Keratinocyte (primary cell): ENCODE results near the gene HUS1. TPM values are rescaled to one million over a fixed set of nuclear protein-coding genes. Genes with fewer than 3 reads are reported as not detected.

Experiments
- DNase-seq: peaks from one replicate; pipeline ENCODE4 v3.0.0-alpha.2; 2011; ENCODE audit warnings: low read depth, missing footprints, low spot score
- FAIRE-seq: peaks from 2 replicates; lab custom pipeline; 2011; peaks lifted over from hg19 to GRCh38; lab: Jason Lieb, UNC
- H2AFZ ChIP-seq: 2 replicates; pipeline ENCODE4 v1.6.0; 2012; ENCODE audit warnings: low read length, control low read depth, inconsistent platforms; ENCODE audit not compliant: control insufficient read depth
- H3K27ac ChIP-seq: 2 replicates; pipeline ENCODE4 v1.5.1; 2011; ENCODE audit warnings: low read length; ENCODE audit not compliant: control insufficient read depth, insufficient read depth
- H3K27me3 ChIP-seq: 3 replicates; pipeline ENCODE4 v1.6.0; 2011; ENCODE audit warnings: low read length; ENCODE audit not compliant: control insufficient read depth, insufficient read depth; ENCODE audit errors: extremely low read depth
- H3K36me3 ChIP-seq, 2 experiments: 2 replicates in 1 of 2; 3 replicates in 1 of 2; pipeline ENCODE4 v1.5.1; 2011; ENCODE audit warnings: low read length in 2 of 2, mild to moderate bottlenecking in 1 of 2; ENCODE audit not compliant: control insufficient read depth in 2 of 2, insufficient read depth in 2 of 2; ENCODE audit errors: extremely low read depth in 1 of 2
- H3K4me1 ChIP-seq: 3 replicates; pipeline ENCODE4 v1.5.1; 2011; ENCODE audit warnings: low read length; ENCODE audit not compliant: control insufficient read depth, insufficient read depth; ENCODE audit errors: extremely low read depth
- H3K4me2 ChIP-seq: 3 replicates; pipeline ENCODE4 v1.6.0; 2011; ENCODE audit warnings: low read depth, low read length; ENCODE audit not compliant: control insufficient read depth, insufficient read depth; ENCODE audit errors: extremely low read depth
- H3K4me3 ChIP-seq, 3 experiments: fragments of 200-600 bp in 1 of 3; sonication (generic) in 1 of 3; 2 replicates in 2 of 3; 3 replicates in 1 of 3; pipeline ENCODE4 v1.5.1; 2011 to 2016; ENCODE audit warnings: low read length in 3 of 3, mild to moderate bottlenecking in 3 of 3, control low read depth in 2 of 3, inconsistent platforms in 1 of 3, low read depth in 1 of 3, mixed read lengths in 1 of 3, mixed run types in 1 of 3, moderate library complexity in 1 of 3; ENCODE audit not compliant: control insufficient read depth in 2 of 3, insufficient read depth in 2 of 3; ENCODE audit errors: extremely low read depth in 1 of 3
- H3K79me2 ChIP-seq: 2 replicates; pipeline ENCODE4 v1.6.0; 2012; ENCODE audit warnings: low read length; ENCODE audit not compliant: control insufficient read depth, insufficient read depth
- H3K9ac ChIP-seq: 3 replicates; pipeline ENCODE4 v1.6.0; 2011; ENCODE audit warnings: low read length; ENCODE audit not compliant: control insufficient read depth, insufficient read depth; ENCODE audit errors: extremely low read depth
- H3K9me1 ChIP-seq: 3 replicates; pipeline ENCODE4 v1.6.0; 2011; ENCODE audit warnings: low read length; ENCODE audit not compliant: control insufficient read depth, insufficient read depth; ENCODE audit errors: extremely low read depth
- H3K9me3 ChIP-seq: 2 replicates; pipeline ENCODE4 v1.5.1; 2012; ENCODE audit warnings: low read depth, low read length; ENCODE audit not compliant: control insufficient read depth
- H4K20me1 ChIP-seq: 3 replicates; pipeline ENCODE4 v1.6.0; 2011; ENCODE audit warnings: low read length; ENCODE audit not compliant: control insufficient read depth, insufficient read depth; ENCODE audit errors: extremely low read depth
- CTCF ChIP-seq, 3 experiments: IDR thresholded peaks in 1 of 3; conservative IDR thresholded peaks in 1 of 3; optimal IDR thresholded peaks in 1 of 3; 2 replicates in 2 of 3; 3 replicates in 1 of 3; pipeline versions ENCODE3 to v1.5.1; 2011; ENCODE audit warnings: low read length in 3 of 3, mild to moderate bottlenecking in 3 of 3, moderate library complexity in 2 of 3, control low read depth in 1 of 3, inconsistent platforms in 1 of 3; ENCODE audit not compliant: insufficient read depth in 2 of 3; ENCODE audit errors: extremely low read depth in 1 of 3
- EZH2 ChIP-seq: IDR thresholded peaks from one replicate; pipeline ENCODE4 v1.6.1; 2012; ENCODE audit warnings: inconsistent platforms, mild to moderate bottlenecking, low read length, moderate library complexity
- dilution Hi-C: fragments of 300-500 bp; cut with MboI; formaldehyde crosslinking; loops from one replicate; pipeline ENCODE4 v1.7.0; 2020; ENCODE audit warnings: low sequenced_read_pairs; ENCODE audit not compliant: extremely low pct_ligation_motif_present
- polyA plus RNA-seq, 5 experiments: library from polyadenylated mRNA; depleted of rRNA in 3 of 5; stranded (reverse) in 3 of 5; stranded (forward) in 1 of 5; unstranded in 1 of 5; fragments of >200 nt; gene quantifications; 1 replicate in 1 of 5; 2 replicates in 3 of 5; 3 replicates in 1 of 5; pipeline versions ENCODE4 v1.2.1 to v1.2.3, GENCODE V29; 2011 to 2012; ENCODE audit warnings: missing spikeins in 2 of 5, low read depth in 1 of 5, low replicate concordance in 1 of 5

The HUS1 gene
- polyA plus RNA-seq, 1 donor (not counting 4 experiments of a cell fraction or from before 2014, with no cell fraction given), result 36.3 TPM

- H3K36me3 ChIP-seq, result no peaks in the 10 kb centered on the region
- dilution Hi-C loops, result no loop called here
- H3K27ac ChIP-seq, result no peak overlapping the region
- no peak for TF ChIP-seq CTCF (optimal IDR thresholded peaks at IDR 0.05 in 1 of 3, IDR thresholded peaks at IDR 0.05 in 1 of 3, conservative IDR thresholded peaks at IDR 0.05 in 1 of 3; ENCODE audit: extremely low read depth in 1 of 3, insufficient read depth in 2 of 3, low read length in 3 of 3)
- no peak for TF ChIP-seq EZH2
- no peak overlapping the region for H2AFZ ChIP-seq
- no peaks in the 10 kb centered on the region for H3K9me1 ChIP-seq
- H3K9ac ChIP-seq, result no peak overlapping the region
- no peaks in the 10 kb centered on the region for H3K9me3 ChIP-seq
- H3K4me1 ChIP-seq, result no peaks in the 10 kb centered on the region
- no peaks in the 10 kb centered on the region for H3K27me3 ChIP-seq
- DNase-seq, result no peak
- no peak overlapping the region for H3K4me3 ChIP-seq
- no peak overlapping the region for H3K4me2 ChIP-seq
- H4K20me1 ChIP-seq, result no peaks in the 10 kb centered on the region
- FAIRE-seq, result no peak
- no peaks in the 10 kb centered on the region for H3K79me2 ChIP-seq
Observed at GRCh38 chr7:47937065-47937687, 42.2 kb downstream of the HUS1 start.

- no peaks in the 10 kb centered on the region for H3K9me1 ChIP-seq
- H3K27me3 ChIP-seq, result no peaks in the 10 kb centered on the region
- FAIRE-seq (no peak), DNase-seq (no peak)
- no peak overlapping the region for H3K9ac ChIP-seq
- no peaks in the 10 kb centered on the region for H3K4me1 ChIP-seq
- TF ChIP-seq EZH2 (no peak), CTCF (optimal IDR thresholded peaks at IDR 0.05 in 1 of 3, IDR thresholded peaks at IDR 0.05 in 1 of 3, conservative IDR thresholded peaks at IDR 0.05 in 1 of 3; ENCODE audit: extremely low read depth in 1 of 3, insufficient read depth in 2 of 3, low read length in 3 of 3) (no peak)
- no peaks in the 10 kb centered on the region for H3K36me3 ChIP-seq
- no peaks in the 10 kb centered on the region for H4K20me1 ChIP-seq
- H3K4me3 ChIP-seq, result no peak overlapping the region
- H3K4me2 ChIP-seq, result no peak overlapping the region
- no peaks in the 10 kb centered on the region for H3K9me3 ChIP-seq
- no peaks in the 10 kb centered on the region for H3K79me2 ChIP-seq
- H3K27ac ChIP-seq, result no peak overlapping the region
- no peak overlapping the region for H2AFZ ChIP-seq
- dilution Hi-C loops, result no loop called here
Observed at GRCh38 chr7:47936323-47936722, 43.1 kb downstream of the HUS1 start.
